ENCODE data around the gene WARS2. TPM values are rescaled to one million over a fixed set of nuclear protein-coding genes. Genes with fewer than 3 reads are reported as not detected.
A peak's percentile ranks its signal among the peaks of the same experiment; 100 is the strongest.

The WARS2 gene
- total RNA-seq, 4 donors from 2014 or later, result 16.9 to 20.9 (median 18.9) TPM

DNA sequence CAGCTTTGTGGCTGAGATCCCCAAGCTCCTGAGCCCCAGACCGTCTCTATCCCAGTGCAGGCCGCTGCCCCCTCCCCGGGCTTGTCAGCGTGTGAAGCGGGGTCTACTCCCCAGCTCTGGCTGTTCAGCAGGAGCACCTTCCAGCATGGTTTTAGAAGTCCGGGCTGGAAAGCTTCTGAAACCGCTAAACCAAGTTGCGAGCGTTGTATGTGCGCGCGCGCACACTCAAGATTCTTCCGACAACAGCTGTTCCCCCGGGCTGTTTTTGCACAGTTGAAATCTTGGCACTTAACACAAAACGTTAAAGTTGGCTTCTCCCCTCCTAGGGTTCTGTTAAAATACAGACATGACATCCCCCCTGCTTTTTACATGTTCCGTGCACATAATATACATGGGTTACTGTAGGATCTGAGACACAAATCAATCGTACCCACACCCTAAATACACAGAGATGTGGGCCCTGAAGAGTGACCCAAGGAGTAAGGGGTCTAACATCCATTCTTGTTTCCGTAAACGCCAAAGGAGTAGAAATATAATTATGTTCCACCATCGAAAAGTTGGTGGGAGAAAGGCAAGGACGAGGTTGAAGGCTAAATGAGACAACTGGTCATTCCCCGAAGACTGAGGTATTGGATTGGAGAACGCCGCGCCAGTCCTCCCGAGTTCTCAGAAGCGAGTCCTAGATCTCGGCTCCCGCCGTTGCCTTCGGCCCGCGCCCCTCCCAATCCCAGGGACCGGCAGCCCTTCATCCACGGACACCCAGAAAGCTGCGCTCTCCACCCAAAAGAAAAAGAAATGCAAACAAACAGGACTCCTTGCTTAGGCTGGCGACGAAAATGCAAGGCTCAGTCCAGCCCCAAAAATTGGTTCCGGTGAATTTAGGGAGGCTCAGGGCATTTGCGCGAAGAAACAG lies 153.6 kb downstream of the WARS2 start:
- ATAC-seq (ENCODE audit: low FRiP score), result no peak
- TF ChIP-seq, protein P1, sequence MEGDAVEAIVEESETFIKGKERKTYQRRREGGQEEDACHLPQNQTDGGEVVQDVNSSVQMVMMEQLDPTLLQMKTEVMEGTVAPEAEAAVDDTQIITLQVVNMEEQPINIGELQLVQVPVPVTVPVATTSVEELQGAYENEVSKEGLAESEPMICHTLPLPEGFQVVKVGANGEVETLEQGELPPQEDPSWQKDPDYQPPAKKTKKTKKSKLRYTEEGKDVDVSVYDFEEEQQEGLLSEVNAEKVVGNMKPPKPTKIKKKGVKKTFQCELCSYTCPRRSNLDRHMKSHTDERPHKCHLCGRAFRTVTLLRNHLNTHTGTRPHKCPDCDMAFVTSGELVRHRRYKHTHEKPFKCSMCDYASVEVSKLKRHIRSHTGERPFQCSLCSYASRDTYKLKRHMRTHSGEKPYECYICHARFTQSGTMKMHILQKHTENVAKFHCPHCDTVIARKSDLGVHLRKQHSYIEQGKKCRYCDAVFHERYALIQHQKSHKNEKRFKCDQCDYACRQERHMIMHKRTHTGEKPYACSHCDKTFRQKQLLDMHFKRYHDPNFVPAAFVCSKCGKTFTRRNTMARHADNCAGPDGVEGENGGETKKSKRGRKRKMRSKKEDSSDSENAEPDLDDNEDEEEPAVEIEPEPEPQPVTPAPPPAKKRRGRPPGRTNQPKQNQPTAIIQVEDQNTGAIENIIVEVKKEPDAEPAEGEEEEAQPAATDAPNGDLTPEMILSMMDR (IDR thresholded peaks at IDR 0.05), result no peak
- DNase-seq (ENCODE audit: low spot score), result no peak

DNA sequence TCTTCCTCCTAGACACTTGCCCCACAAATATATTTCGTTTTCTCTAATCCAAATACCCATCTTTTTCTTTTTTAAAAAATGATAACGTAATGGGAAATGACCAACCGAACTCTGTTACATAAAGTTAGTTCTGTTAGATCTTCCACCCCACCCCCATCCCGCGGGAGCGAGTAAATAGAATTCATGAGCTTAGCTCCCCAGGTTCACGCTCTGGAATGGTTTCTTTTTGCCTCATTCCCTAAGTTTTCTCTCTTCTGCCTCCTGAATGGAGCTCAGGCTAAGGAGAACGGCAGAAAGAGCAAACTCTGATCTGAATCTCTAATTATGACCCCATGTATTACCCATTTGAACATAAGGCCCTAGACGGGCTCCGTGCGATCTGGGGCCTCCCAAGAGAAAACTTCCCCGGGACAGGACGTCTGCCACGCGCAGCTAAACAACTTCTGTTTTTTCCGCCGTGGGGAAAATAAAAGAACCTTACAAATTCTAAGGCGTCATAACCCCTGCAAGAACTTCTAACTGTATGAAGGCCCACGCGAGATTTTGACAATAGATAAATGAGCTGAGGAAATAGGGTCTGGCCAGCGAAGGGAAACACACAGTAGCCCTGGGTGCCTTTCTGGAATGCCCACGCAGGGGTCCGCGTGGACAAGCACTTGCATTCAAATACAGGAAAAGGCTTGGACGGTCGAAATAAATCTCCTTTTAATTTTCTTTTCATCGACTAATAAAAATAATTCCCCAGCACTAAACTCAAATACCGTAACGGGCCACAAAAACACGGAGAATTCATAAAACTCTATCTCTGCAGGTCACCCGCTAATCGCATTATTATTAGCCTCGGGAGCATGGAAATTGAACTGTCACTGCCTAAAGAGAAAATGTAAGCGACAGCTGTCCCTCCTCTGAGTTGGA lies 154.6 kb downstream of the WARS2 start:
- DNase-seq (ENCODE audit: low spot score) (no peak), ATAC-seq (ENCODE audit: low FRiP score) (no peak)
- TF ChIP-seq, protein P1 (IDR thresholded peaks at IDR 0.05), result no peak

DNA sequence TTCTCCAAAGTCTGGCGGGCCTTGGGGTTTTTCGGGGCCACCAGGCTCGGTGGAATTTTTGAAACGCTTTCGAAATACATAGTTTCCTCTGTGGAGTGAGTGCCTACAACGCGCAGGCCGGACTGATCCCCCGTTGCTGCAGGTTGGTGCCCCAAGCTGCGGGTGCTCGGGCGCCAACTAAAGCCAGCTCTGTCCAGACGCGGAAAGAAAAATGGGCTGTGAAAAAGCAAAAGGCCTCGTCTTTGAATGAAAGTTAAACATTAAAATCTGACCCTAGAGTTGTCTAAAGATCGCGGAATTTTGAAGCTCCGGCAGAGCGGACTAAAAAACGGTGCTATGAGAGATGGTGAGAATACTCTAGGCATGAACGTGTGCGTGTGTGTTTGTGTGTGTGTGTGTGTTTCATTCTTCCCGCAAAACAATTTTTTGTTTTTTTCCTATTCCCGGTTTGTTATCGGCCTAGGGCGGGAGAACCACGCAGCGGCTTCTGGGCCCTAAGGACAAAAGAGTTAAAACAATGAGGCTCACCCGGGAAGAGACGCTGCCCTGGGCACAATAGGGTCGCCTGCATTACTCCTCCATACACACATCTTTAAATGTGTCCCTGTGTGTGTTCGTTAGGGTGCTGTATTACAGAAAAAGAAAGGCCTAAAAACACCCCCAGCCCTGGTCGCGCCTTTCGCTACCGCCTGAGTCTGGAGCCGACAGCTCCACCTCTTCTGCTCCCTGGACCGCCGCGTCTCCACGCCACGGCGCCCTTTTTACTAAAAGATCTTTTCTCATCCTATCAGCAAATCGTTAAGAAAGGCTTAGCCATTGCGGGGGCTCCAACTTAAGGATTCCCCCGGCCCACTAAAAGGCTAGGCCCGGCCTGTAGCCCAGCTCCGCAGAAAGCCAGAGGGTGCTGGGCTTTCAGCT lies 155.5 kb downstream of the WARS2 start:
- ATAC-seq (ENCODE audit: low FRiP score) (no peak), DNase-seq (ENCODE audit: low spot score) (no peak)
- TF ChIP-seq, protein P1 (IDR thresholded peaks at IDR 0.05), result no peak

DNA sequence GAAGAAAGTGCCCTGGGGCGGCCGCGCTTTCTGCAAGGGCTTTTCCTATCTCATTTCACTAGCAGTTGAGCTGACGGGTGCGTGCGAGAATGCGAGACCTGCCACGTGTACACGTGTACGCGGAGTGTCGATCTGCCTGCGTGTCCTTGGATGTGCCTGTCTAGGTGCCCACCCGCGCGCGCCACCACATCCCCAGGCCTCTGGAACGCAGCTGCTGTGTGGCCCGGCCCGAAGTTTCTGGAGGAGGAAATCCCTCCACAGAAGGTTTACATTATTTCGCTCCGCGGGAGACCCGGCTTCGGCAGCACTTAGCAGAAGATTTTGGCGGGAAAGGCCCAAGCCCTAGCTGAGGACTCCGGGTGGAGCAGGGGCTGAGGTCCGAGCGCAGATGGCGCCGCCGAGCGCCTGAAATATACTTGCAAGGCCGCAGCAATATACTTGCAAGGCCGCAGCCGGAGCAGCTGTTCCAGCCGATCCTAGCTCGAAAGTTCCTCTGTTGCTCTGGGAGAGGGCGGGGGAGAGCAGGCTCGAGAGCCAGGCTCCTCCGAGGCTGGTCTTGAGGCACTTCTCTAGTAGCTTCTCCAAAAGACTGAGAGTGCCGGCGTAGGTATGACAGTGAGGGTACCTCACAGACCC lies 156.2 kb downstream of the WARS2 start:
- TF ChIP-seq, protein P1 (IDR thresholded peaks at IDR 0.05), result no peak

DNA sequence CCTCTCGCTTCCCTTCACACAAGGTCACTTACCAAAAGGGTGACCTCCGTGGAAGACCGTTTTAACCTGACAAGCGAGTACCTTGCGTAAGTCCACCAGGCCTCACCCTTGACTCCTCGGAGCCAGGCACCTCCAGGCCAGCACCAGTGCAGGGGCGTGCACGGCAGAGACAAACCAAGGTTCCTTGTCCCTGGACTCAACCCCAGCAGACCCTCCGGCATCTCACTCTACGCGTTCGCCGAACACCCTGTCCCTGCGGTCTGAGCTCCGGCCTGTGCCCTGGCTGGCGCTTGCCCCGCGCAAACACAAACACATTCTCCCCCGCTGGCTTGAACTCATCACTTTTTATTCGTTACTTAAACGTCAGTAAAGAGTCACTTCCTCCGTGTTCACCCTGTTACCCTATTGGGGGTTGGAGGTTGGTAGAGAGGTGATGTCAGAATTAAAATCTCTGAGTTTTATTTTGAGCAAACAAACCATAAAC lies 156.9 kb downstream of the WARS2 start:
- DNase-seq (ENCODE audit: low spot score) (no peak), ATAC-seq (ENCODE audit: low FRiP score) (no peak)
- TF ChIP-seq, protein P1 (IDR thresholded peaks at IDR 0.05), result no peak

More for the DNA sequence above, 156.2 kb downstream of the WARS2 start:
- ATAC-seq (ENCODE audit: low FRiP score), result peak; percentile 33
- no peak for DNase-seq (ENCODE audit: low spot score)
